GM12892 (cell line): ENCODE data around the gene MYO18B.

Source experiments
- DNase-seq: peaks from one replicate; pipeline ENCODE4 v3.0.0; 2011; ENCODE audit not compliant: insufficient read length
- FAIRE-seq: peaks from 2 replicates; lab custom pipeline; 2011; peaks lifted over from hg19 to GRCh38; lab: Jason Lieb, UNC
- POLR2A ChIP-seq: IDR thresholded peaks from 2 replicates; pipeline ENCODE4 v1.6.1; 2011; ENCODE audit warnings: low read depth, low read length, control low read depth
- POLR2AphosphoS5 ChIP-seq: IDR thresholded peaks from 2 replicates; pipeline ENCODE4 v1.6.1; 2011; ENCODE audit warnings: low read depth, low read length, control low read depth
- TAF1 ChIP-seq: IDR thresholded peaks from 2 replicates; pipeline ENCODE4 v1.6.1; 2011; ENCODE audit warnings: low read depth, mild to moderate bottlenecking, control low read depth, low read length, borderline replicate concordance

The MYO18B gene

DNA sequence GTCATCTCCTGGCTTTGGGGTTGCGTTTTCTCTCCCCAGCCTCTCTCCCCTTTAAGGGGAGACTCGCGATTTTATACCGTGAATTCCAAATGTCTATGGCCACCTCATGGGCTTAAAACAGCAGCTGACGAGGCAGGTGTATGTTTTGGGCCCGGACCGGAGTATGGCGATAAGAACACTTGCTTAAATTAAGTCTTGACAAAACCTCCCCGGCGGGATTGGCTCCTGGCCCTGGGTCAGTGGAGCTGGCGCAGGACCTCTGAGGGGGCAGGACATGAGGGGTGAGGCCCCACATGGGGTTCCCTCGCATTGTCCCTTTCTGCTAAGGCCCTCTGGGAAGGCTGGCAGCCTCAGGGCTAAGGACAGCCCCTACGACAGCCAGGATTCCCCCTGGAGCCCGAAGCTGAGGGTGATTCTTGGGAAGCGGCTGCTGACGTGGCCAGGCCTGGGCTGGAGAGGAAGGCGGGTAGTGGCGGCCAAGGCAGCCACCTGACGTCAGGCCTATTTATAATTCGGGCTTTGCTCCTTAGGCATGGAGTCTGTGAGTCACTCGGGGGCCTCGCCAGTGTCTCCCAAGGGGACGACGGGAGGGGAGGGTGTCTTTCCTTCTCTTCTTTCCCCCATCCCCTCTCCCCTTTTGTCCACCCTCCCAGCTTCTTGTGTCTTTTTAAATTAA is 12.7 kb downstream of the MYO18B start:
- no peak for DNase-seq
- FAIRE-seq, result no peak
- TF ChIP-seq TAF1 (no peak), POLR2A (no peak), POLR2AphosphoS5 (no peak)

DNA sequence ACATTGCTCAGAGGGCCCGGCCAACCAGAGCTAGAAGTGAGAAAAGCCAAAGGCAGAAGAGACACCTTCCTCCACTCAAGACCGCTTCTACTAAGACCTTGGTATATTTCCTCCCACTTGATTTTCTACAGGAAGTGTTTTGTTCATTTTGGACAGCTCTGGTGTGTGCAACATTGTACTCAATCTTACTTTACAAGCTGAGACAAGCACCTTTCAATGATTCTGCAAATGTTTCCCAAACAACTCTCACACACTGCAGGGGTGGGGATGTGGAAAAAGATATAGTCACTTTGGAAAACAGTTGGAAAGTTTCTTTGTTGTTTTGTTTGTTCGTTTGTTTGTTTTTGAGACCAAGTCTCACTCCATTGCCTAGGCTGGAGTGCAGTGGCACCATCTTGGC is 15.7 kb downstream of the MYO18B start:
- DNase-seq (no peak), FAIRE-seq (no peak)
- TF ChIP-seq POLR2A (no peak), TAF1 (no peak), POLR2AphosphoS5 (no peak)

- TF ChIP-seq TAF1, result no peak
- no peak for TF ChIP-seq POLR2A
- no peak for TF ChIP-seq POLR2AphosphoS5
- DNase-seq (no peak), FAIRE-seq (no peak)
Observed at GRCh38 chr22:25758316-25758715, 16.3 kb downstream of the MYO18B start.

GRCh38 chr22:25759825-25760231 is 17.8 kb downstream of the MYO18B start:
- DNase-seq (no peak), FAIRE-seq (no peak)
- TF ChIP-seq TAF1, result no peak
- no peak for TF ChIP-seq POLR2AphosphoS5
- TF ChIP-seq POLR2A, result no peak

DNA sequence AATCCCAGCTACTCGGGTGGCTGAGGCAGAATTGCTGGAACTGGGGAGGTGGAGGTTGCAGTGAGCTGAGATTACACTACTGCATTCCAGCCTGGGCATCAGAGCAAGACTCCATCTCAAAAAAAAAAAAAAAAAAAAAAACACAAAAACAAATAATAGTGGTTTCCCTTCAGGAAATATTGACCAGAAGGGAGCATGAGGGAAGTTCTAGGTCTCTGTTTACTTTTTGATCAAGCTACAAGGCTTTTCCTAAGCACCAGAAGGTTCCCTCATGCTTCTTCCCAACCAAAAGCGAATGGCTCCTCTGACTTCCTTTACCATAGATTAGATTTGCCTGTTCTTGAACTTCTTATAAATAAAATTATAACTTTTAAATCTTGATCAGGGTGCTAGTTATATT is 18.3 kb downstream of the MYO18B start:
- FAIRE-seq (no peak), DNase-seq (no peak)
- no peak for TF ChIP-seq POLR2AphosphoS5
- TF ChIP-seq POLR2A, result no peak
- TF ChIP-seq TAF1, result no peak

GRCh38 chr22:25760848-25761595 is 19.0 kb downstream of the MYO18B start:
- DNase-seq (no peak), FAIRE-seq (no peak)
- TF ChIP-seq POLR2AphosphoS5 (no peak), TAF1 (no peak), POLR2A (no peak)

GRCh38 chr22:25762147-25762546 is 20.2 kb downstream of the MYO18B start:
- TF ChIP-seq POLR2A (no peak), POLR2AphosphoS5 (no peak), TAF1 (no peak)
- DNase-seq (no peak), FAIRE-seq (no peak)

DNA sequence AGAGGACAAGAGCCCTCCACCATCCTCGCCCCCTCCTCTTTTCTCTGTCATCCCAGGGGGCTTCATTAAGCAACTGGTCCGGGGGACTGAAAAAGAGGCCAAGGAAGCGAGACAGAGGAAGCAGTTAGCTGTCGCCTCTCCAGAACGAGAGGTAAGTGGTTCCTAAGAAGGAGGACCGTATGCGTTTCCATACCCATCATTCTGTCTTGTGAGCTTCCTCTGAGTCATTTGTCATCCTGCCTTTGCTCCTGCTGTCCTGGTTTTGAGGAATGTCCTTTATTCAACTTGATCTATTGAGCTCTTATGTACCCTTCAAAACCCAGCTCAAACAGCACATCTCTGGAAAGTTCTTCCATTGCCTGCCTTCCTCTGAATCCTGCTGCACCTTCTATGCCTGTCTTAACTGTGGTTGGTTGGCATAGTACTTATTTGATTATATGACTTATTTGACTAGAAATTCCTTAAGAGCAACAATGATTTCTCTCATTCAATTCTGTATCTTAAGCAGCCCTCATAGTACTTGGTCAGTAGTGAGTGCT is 21.3 kb downstream of the MYO18B start:
- no peak for DNase-seq
- no peak for FAIRE-seq
- no peak for TF ChIP-seq POLR2A
- no peak for TF ChIP-seq POLR2AphosphoS5
- no peak for TF ChIP-seq TAF1

DNA sequence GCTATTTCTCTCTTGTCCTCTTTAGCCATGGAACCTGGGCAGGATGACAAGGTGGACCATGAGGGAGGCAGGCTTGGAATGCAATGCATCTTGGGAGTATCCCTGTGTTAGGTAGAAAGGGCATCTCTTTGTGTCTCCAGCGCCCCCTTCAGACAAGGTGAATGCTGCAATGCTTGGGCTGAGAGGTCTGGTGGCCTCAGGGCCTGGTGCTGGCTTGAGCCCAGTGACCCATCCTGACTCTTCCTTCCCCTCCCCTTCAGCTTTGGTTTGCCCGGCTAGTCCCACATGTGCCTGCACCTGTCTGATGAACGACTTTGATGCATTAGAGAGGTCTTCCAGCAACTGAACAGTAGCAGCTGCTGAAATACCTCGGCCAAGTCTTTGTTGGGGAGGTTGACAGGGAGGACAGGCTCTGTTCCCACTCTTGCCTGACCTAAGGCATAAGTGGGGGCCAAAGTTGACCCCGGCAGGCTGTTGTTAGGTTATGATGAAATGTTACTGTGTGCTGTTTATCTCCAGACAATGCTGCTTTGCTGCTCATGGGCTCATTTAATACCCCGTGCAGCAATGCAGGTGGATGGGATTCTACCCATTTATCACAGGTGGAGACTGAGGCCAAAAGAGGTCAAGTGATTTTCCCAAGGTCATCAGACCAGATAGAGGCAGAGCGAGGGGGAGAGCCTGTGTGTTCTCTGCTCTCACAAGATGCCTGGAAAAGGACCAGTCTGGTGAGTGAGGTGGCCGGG is 22.5 kb downstream of the MYO18B start:
- no peak for DNase-seq
- TF ChIP-seq POLR2A (no peak), POLR2AphosphoS5 (no peak), TAF1 (no peak)
- no peak for FAIRE-seq

DNA sequence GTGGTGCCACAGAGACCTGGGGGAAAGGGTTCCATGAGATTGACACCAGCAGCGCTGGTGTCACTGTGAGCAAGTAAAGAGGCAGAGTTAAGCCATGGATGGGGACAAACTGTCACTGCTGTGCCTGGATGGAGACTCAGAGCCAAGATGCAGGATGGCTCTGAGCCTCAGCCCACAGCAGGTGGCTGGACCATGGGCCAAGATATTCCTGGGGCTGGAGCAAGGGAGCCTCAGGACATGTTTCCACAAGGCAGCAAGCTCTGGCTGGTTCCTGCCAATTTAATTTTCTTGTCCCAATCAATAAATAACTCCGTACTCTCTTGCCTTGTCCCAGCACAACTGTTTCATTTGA is 23.0 kb downstream of the MYO18B start:
- DNase-seq (no peak), FAIRE-seq (no peak)
- TF ChIP-seq TAF1 (no peak), POLR2A (no peak), POLR2AphosphoS5 (no peak)

- no peak for FAIRE-seq
- no peak for TF ChIP-seq TAF1
- TF ChIP-seq POLR2AphosphoS5, result no peak
- TF ChIP-seq POLR2A, result no peak
- no peak for DNase-seq
Observed at GRCh38 chr22:25765801-25766200, 23.8 kb downstream of the MYO18B start.

- no peak for FAIRE-seq
- DNase-seq, result no peak
- no peak for TF ChIP-seq POLR2A
- TF ChIP-seq POLR2AphosphoS5, result no peak
- no peak for TF ChIP-seq TAF1
Observed at GRCh38 chr22:25766418-25766817, 24.4 kb downstream of the MYO18B start.
